H1 (cell line): Measurements from ENCODE around the gene CRELD1. TPM values are rescaled to one million over a fixed set of nuclear protein-coding genes. Genes with fewer than 3 reads are reported as not detected.

Source experiments
- CTCF ChIA-PET: fragments of 300-600 bp; sonication (Branson Sonifier 250); formaldehyde crosslinking; loops from one replicate; lab custom pipeline; 2021; ENCODE audit not compliant: partially characterized antibody; lab: Charles Lee
- POLR2A ChIA-PET: fragments of 300-600 bp; sonication (Branson Sonifier 250); formaldehyde crosslinking; loops from one replicate; lab custom pipeline; 2021; ENCODE audit warnings: inconsistent platforms; ENCODE audit not compliant: partially characterized antibody; lab: Charles Lee
- DNase-seq, 2 experiments: peaks; one replicate each; pipeline versions ENCODE4 v3.0.0 to v3.0.0-alpha.2; 2010 to 2022; ENCODE audit warnings: low spot score in 2 of 2, low read depth in 1 of 2, mixed read lengths in 1 of 2
- FAIRE-seq: peaks from 2 replicates; lab custom pipeline; 2011; peaks lifted over from hg19 to GRCh38; lab: Jason Lieb, UNC
- H2AFZ ChIP-seq: 2 replicates; pipeline ENCODE4 v1.8.1; 2012; ENCODE audit warnings: low read length, inconsistent platforms
- H2AK5ac ChIP-seq: 2 replicates; pipeline ENCODE4 v1.6.1; 2013; ENCODE audit warnings: low read depth, low read length
- H2BK120ac ChIP-seq: replicated peaks from 2 replicates; pipeline ENCODE3; 2013; ENCODE audit warnings: low read depth, low read length, inconsistent platforms
- H2BK12ac ChIP-seq: 2 replicates; pipeline ENCODE4 v1.6.1; 2013; ENCODE audit warnings: low read depth, low read length
- H2BK15ac ChIP-seq: 2 replicates; pipeline ENCODE4 v1.6.1; 2013; ENCODE audit warnings: low read length
- H2BK20ac ChIP-seq: 2 replicates; pipeline ENCODE4 v1.6.1; 2013; ENCODE audit warnings: low read length
- H2BK5ac ChIP-seq: 2 replicates; pipeline ENCODE4 v1.6.1; 2013; ENCODE audit warnings: low read depth, low read length
- H3K14ac ChIP-seq: 2 replicates; pipeline ENCODE4 v1.6.1; 2013; ENCODE audit warnings: inconsistent platforms; ENCODE audit not compliant: insufficient read length
- H3K18ac ChIP-seq: 2 replicates; pipeline ENCODE4 v1.6.1; 2013; ENCODE audit warnings: low read length; ENCODE audit errors: extremely low read depth
- H3K23ac ChIP-seq: 2 replicates; pipeline ENCODE4 v1.6.1; 2013; ENCODE audit warnings: inconsistent platforms; ENCODE audit not compliant: insufficient read length
- H3K23me2 ChIP-seq: 2 replicates; pipeline ENCODE4 v1.6.1; 2013; ENCODE audit warnings: low read depth, low read length
- H3K27ac ChIP-seq: 2 replicates; pipeline ENCODE4 v1.6.1; 2011; ENCODE audit warnings: low read depth, low read length, inconsistent platforms
- H3K27me3 ChIP-seq, 4 experiments: replicated peaks in 1 of 4; 1 replicate in 1 of 4; 2 replicates in 3 of 4; pipeline versions ENCODE4 v1.6.1 to v1.8.1; 2011 to 2013; ENCODE audit warnings: low read length in 3 of 4, mild to moderate bottlenecking in 3 of 4, inconsistent platforms in 2 of 4, mixed read lengths in 2 of 4, moderate library complexity in 1 of 4; ENCODE audit not compliant: control insufficient read depth in 3 of 4, insufficient read depth in 3 of 4; ENCODE audit errors: extremely low read depth in 1 of 4
- H3K36me3 ChIP-seq, 4 experiments: 2 replicates each; pipeline versions ENCODE4 v1.6.1 to v1.8.1; 2011 to 2013; ENCODE audit warnings: mild to moderate bottlenecking in 4 of 4, low read length in 3 of 4, moderate library complexity in 2 of 4, control low read depth in 1 of 4, inconsistent platforms in 1 of 4; ENCODE audit not compliant: insufficient read depth in 4 of 4, control insufficient read depth in 2 of 4
- H3K4ac ChIP-seq: replicated peaks from 2 replicates; pipeline ENCODE3; 2013; ENCODE audit warnings: low read length, low read depth, mixed read lengths, inconsistent platforms; ENCODE audit not compliant: insufficient read length
- H3K4me1 ChIP-seq, 4 experiments: replicated peaks in 1 of 4; 1 replicate in 1 of 4; 2 replicates in 3 of 4; pipeline versions ENCODE4 v1.6.1 to v1.8.1; 2011 to 2013; ENCODE audit warnings: low read length in 3 of 4, inconsistent platforms in 2 of 4, mixed read lengths in 1 of 4; ENCODE audit not compliant: insufficient read depth in 4 of 4, control insufficient read depth in 3 of 4
- H3K4me2 ChIP-seq, 2 experiments: 2 replicates each; pipeline versions ENCODE4 v1.6.1 to v1.8.1; 2011 to 2013; ENCODE audit warnings: low read depth in 2 of 2, low read length in 2 of 2, control low read depth in 1 of 2, inconsistent platforms in 1 of 2, mild to moderate bottlenecking in 1 of 2; ENCODE audit not compliant: insufficient read depth in 1 of 2
- H3K4me3 ChIP-seq, 4 experiments: fragments of 200-600, 300-600 bp in 1 of 4; sonication (generic), shearing (Covaris generic), sonication (Bioruptor Twin) in 1 of 4; 2 replicates each; pipeline versions ENCODE4 v1.5.1 to v1.8.1; 2011 to 2016; ENCODE audit warnings: low read length in 4 of 4, low read depth in 3 of 4, control low read depth in 2 of 4, inconsistent platforms in 2 of 4, mild to moderate bottlenecking in 2 of 4, mixed read lengths in 1 of 4, moderate library complexity in 1 of 4; ENCODE audit not compliant: insufficient read depth in 2 of 4; ENCODE audit errors: extremely low read depth in 1 of 4
- H3K56ac ChIP-seq: replicated peaks from 2 replicates; pipeline ENCODE3; 2013; ENCODE audit warnings: low read depth, mild to moderate bottlenecking, mixed read lengths, low read length, inconsistent platforms; ENCODE audit not compliant: insufficient read length
- H3K79me1 ChIP-seq: 2 replicates; pipeline ENCODE4 v1.6.1; 2013; ENCODE audit warnings: low read depth, low read length, control low read depth
- H3K79me2 ChIP-seq, 2 experiments: 2 replicates each; pipeline versions ENCODE4 v1.6.1 to v1.8.1; 2012 to 2013; ENCODE audit warnings: low read length in 2 of 2, mild to moderate bottlenecking in 2 of 2, inconsistent platforms in 1 of 2; ENCODE audit not compliant: insufficient read depth in 2 of 2, control insufficient read depth in 1 of 2
- H3K9ac ChIP-seq, 4 experiments: replicated peaks in 1 of 4; 1 replicate in 1 of 4; 2 replicates in 3 of 4; pipeline versions ENCODE4 v1.6.1 to v1.8.1; 2011 to 2013; ENCODE audit warnings: low read depth in 3 of 4, low read length in 3 of 4, control low read depth in 2 of 4, mild to moderate bottlenecking in 2 of 4, moderate library complexity in 2 of 4, inconsistent platforms in 1 of 4; ENCODE audit errors: extremely low read depth in 1 of 4
- H3K9me3 ChIP-seq, 2 experiments: 2 replicates each; pipeline versions ENCODE4 v1.6.1 to v1.8.1; 2012 to 2013; ENCODE audit warnings: mild to moderate bottlenecking in 2 of 2, moderate library complexity in 2 of 2, control low read depth in 1 of 2, inconsistent platforms in 1 of 2, low read depth in 1 of 2, low read length in 1 of 2, mixed read lengths in 1 of 2; ENCODE audit not compliant: insufficient read depth in 2 of 2
- H4K20me1 ChIP-seq, 2 experiments: replicated peaks in 1 of 2; 2 replicates each; pipeline versions ENCODE3 to v1.8.1; 2011 to 2013; ENCODE audit warnings: inconsistent platforms in 2 of 2, low read length in 2 of 2, mild to moderate bottlenecking in 1 of 2; ENCODE audit not compliant: insufficient read depth in 2 of 2, control insufficient read depth in 1 of 2
- H4K5ac ChIP-seq: 2 replicates; pipeline ENCODE4 v1.6.1; 2013; ENCODE audit warnings: low read length, low read depth, mixed read lengths, inconsistent platforms; ENCODE audit not compliant: insufficient read length
- H4K8ac ChIP-seq: 2 replicates; pipeline ENCODE4 v1.8.0; 2013; ENCODE audit warnings: mild to moderate bottlenecking, moderate library complexity, low read length, inconsistent platforms; ENCODE audit not compliant: insufficient read depth; ENCODE audit errors: extremely low read depth
- H4K91ac ChIP-seq: replicated peaks from 2 replicates; pipeline ENCODE3; 2013; ENCODE audit warnings: low read length, mixed read lengths, inconsistent platforms; ENCODE audit not compliant: insufficient read length
- POLR2A ChIP-seq, 2 experiments: IDR thresholded peaks; 1 replicate in 1 of 2; 2 replicates in 1 of 2; pipeline ENCODE4 v1.6.1; 2011; ENCODE audit warnings: low read depth in 2 of 2, low read length in 2 of 2, mild to moderate bottlenecking in 2 of 2; ENCODE audit errors: control extremely low read depth in 1 of 2
- POU5F1 ChIP-seq: IDR thresholded peaks from 2 replicates; pipeline ENCODE4 v1.6.1; 2011; ENCODE audit warnings: low read depth, mild to moderate bottlenecking, low read length, moderate library complexity
- RAD21 ChIP-seq, 2 experiments: IDR thresholded peaks in 1 of 2; conservative IDR thresholded peaks in 1 of 2; 2 replicates each; pipeline ENCODE4 v1.6.1; 2011; ENCODE audit warnings: low read depth in 2 of 2, low read length in 2 of 2, improper control_type of control experiment in 1 of 2, inconsistent platforms in 1 of 2, mild to moderate bottlenecking in 1 of 2, moderate library complexity in 1 of 2
- SUZ12 ChIP-seq: fragments of 200-600 bp; sonication (generic); IDR thresholded peaks from 2 replicates; pipeline ENCODE4 v1.6.1; 2012; ENCODE audit warnings: mild to moderate bottlenecking, inconsistent platforms, low read length, moderate library complexity, mixed read lengths
- TBP ChIP-seq: IDR thresholded peaks from 2 replicates; pipeline ENCODE4 v1.6.1; 2011; ENCODE audit warnings: low read depth, low read length, improper control_type of control experiment
- WGBS, 2 experiments: shearing (Covaris generic) in 1 of 2; methylation state at CpG; one replicate each; pipeline versions ENCODE4 v1.1.6 to v1.1.7; 2013 to 2015; ENCODE audit warnings: low lambda C conversion rate in 2 of 2, mixed read lengths in 2 of 2, inconsistent platforms in 1 of 2, low coverage in 1 of 2, missing lambda C conversion rate in 1 of 2; ENCODE audit not compliant: insufficient replicate concordance in 2 of 2, insufficient coverage in 1 of 2, insufficient read length in 1 of 2; ENCODE audit errors: extremely low coverage in 1 of 2, missing lambda C conversion rate in 1 of 2; 5-methylcytosine and 5-hydroxymethylcytosine counted together
- polyA plus RNA-seq, 7 experiments: library from polyadenylated mRNA; depleted of rRNA in 3 of 7; stranded (reverse) in 5 of 7; unstranded in 2 of 7; fragments of >200 nt in 5 of 7; fragments of 200-250 nt in 2 of 7; gene quantifications; 1 replicate in 5 of 7; 2 replicates in 1 of 7; 4 replicates in 1 of 7; pipeline versions ENCODE4 v1.2.1 to v1.2.3, GENCODE V29; 2011 to 2013; ENCODE audit warnings: missing spikeins in 2 of 7, mixed read lengths in 2 of 7
- total RNA-seq: library from RNA; stranded (reverse); fragmentation: NEBNext Ultra II Directional; extraction: Animal tissue kit (Norgen Biotek cat#: 25700); gene quantifications from 2 replicates; pipeline ENCODE4 v1.2.1, GENCODE V29; 2021

Gene CRELD1
- total and polyA plus RNA-seq, 2 of the 8 experiments (the other 6 are each of a cell fraction or from before 2014, with no cell fraction given): 12.9 to 15.1 TPM

DNA sequence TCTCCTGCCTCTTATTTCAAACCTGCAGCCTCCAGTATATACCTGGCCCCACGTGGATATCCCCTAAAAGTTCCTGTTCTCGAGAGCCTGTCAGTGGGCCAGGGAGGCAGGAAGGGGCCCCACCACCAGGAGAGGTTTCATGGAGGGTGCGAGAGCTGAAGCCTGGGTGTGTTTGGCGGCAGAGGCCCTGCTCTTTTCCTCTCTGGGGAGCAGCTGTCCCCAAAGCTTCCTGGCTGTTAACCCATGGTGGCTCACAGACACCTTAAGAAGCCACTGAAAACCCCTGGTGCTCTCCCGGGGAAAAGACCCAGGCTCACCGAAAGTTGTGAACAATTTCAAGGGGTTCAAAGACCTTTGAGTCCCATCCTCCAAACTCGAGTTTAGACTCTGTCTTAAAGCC is 17.5 kb downstream of the CRELD1 start:
- Histone ChIP-seq H3K4ac (no peak overlapping the region), H3K36me3 (peaks cover 0 to 3% (median under 1%) of the 10 kb centered on the region in 4 experiments; a peak in 4 of 8 replicates), H4K8ac (no peak overlapping the region), H3K14ac (no peak overlapping the region), H3K56ac (no peak overlapping the region), H3K9me3 (no peaks in the 10 kb centered on the region), H3K79me2 (no peaks in the 10 kb centered on the region; a peak in 1 of 4 replicates), H3K18ac (no peak overlapping the region), H4K20me1 (peaks cover 0 to 2% of the 10 kb centered on the region in 2 experiments), H2BK15ac (no peak overlapping the region), H3K23ac (no peak overlapping the region), H3K4me1 (peaks cover 11 to 25% (median 20%) of the 10 kb centered on the region in 4 experiments), H2AFZ (no peak overlapping the region), H3K9ac (no peak overlapping the region), H4K5ac (no peak overlapping the region), H3K4me2 (peak overlapping the region; percentile 69 to 86; a peak in 3 of 4 replicates), H4K91ac (no peak overlapping the region), H3K23me2 (peaks cover 19% of the 10 kb centered on the region; the same call in 1 of the 2 replicates), H2AK5ac (no peak overlapping the region), H3K79me1 (no peaks in the 10 kb centered on the region), H3K27ac (no peak overlapping the region), H2BK5ac (no peak overlapping the region), H2BK12ac (no peak overlapping the region), H2BK20ac (no peak overlapping the region), H3K27me3 (peaks cover 0 to 10% (median under 1%) of the 10 kb centered on the region in 4 experiments; a peak in 3 of 7 replicates), H2BK120ac (no peak overlapping the region), H3K4me3 (peak overlapping the region; percentile 69 to 91 (median 80); a peak in 7 of 8 replicates)
- FAIRE-seq: no peak
- POLR2A ChIA-PET: interaction anchor here (0.8 to 2.3 kb wide), 9 partner anchors 19 to 117 kb away, joined by 3 to 7 read pairs (median 3); partner anchors contain the start of gene EMC3
- CTCF ChIA-PET: interaction anchor here (0.9 to 5.6 kb wide), 5 partner anchors 13 to 102 kb away, joined by 3 to 41 read pairs (median 6); partner anchors contain the start of gene CRELD1
- WGBS, 2 experiments: 73% methylated on average over 7 of the region's 7 CpGs; no CpG with 5 or more reads in 1 of the 2 experiments
- no peak for DNase-seq
- TF ChIP-seq RAD21 (IDR thresholded peaks at IDR 0.05 in 1 of 2, conservative IDR thresholded peaks at IDR 0.05 in 1 of 2; ENCODE audit: low read depth in 2 of 2, low read length in 2 of 2): no peak
- no peak for TF ChIP-seq TBP
- no peak for TF ChIP-seq POLR2A (IDR thresholded peaks at IDR 0.05; ENCODE audit: control extremely low read depth in 1 of 2, low read depth in 2 of 2, low read length in 2 of 2)
- no peak for TF ChIP-seq SUZ12
- no peak for TF ChIP-seq POU5F1
